GM19099 (cell line): ENCODE results near the gene NAV1.

Source experiments
- POLR2A ChIP-seq: IDR thresholded peaks from 3 replicates; pipeline ENCODE4 v1.6.1; 2011; ENCODE audit warnings: low read depth; ENCODE audit not compliant: insufficient read length; ENCODE audit errors: extremely low read depth

NAV1 gene

GRCh38 chr1:201530741-201531531 is 8.0 kb upstream of the NAV1 start:
- no peak for TF ChIP-seq POLR2A

GRCh38 chr1:201531551-201532425 is 7.1 kb upstream of the NAV1 start:
- TF ChIP-seq POLR2A = no peak

GRCh38 chr1:201533836-201534235 is 5.1 kb upstream of the NAV1 start:
- TF ChIP-seq POLR2A = no peak

GRCh38 chr1:201535046-201535918 is 3.6 kb upstream of the NAV1 start:
- no peak for TF ChIP-seq POLR2A

- no peak for TF ChIP-seq POLR2A
Observed at GRCh38 chr1:201535919-201536245, 3.0 kb upstream of the NAV1 start.

- no peak for TF ChIP-seq POLR2A
Observed at GRCh38 chr1:201536558-201536957, 2.4 kb upstream of the NAV1 start.

GRCh38 chr1:201537028-201537427 is 1.9 kb upstream of the NAV1 start:
- no peak for TF ChIP-seq POLR2A

GRCh38 chr1:201537467-201537866 is 1.5 kb upstream of the NAV1 start:
- TF ChIP-seq POLR2A = no peak

- no peak for TF ChIP-seq POLR2A
Observed at GRCh38 chr1:201537891-201538611, 876 bp upstream of the NAV1 start.

- no peak for TF ChIP-seq POLR2A
Observed at GRCh38 chr1:201539561-201540431, 869 bp downstream of the NAV1 start.

GRCh38 chr1:201540846-201541735 is 2.2 kb downstream of the NAV1 start:
- no peak for TF ChIP-seq POLR2A

- TF ChIP-seq POLR2A = no peak
Observed at GRCh38 chr1:201542309-201543035, 3.5 kb downstream of the NAV1 start.
